ENCODE measurements around the gene PRPF4.
"Not testable (repeated sequence)": the region's sequence is repeated elsewhere in the genome, so short reads cannot be mapped to it uniquely, and the experiment has no call there.

PRPF4 gene

GRCh38 chr9:113267911-113268566 is 7.4 kb upstream of the PRPF4 start:
- DNase-seq (ENCODE audit: low read depth): no peak

GRCh38 chr9:113269355-113269754 is 6.1 kb upstream of the PRPF4 start:
- DNase-seq (ENCODE audit: low read depth): no peak

GRCh38 chr9:113269871-113270270 is 5.6 kb upstream of the PRPF4 start:
- DNase-seq (ENCODE audit: low read depth): no peak

GRCh38 chr9:113274474-113275156 is 843 bp upstream of the PRPF4 start:
- no peak for DNase-seq (ENCODE audit: low read depth)

GRCh38 chr9:113278840-113279239 is 3.4 kb downstream of the PRPF4 start:
- no peak for DNase-seq (ENCODE audit: low read depth)

- DNase-seq (ENCODE audit: low read depth): no peak
These were observed 5.9 kb downstream of the PRPF4 start for GRCh38 chr9:113281356-113281755.

GRCh38 chr9:113289091-113289490 is 13.6 kb downstream of the PRPF4 start:
- no peak for DNase-seq (ENCODE audit: low read depth)

GRCh38 chr9:113290052-113290607 is 14.7 kb downstream of the PRPF4 start:
- DNase-seq (ENCODE audit: low read depth): no peak

GRCh38 chr9:113293285-113293878 is 17.9 kb downstream of the PRPF4 start:
- DNase-seq (ENCODE audit: low read depth): no peak

- not testable (repeated sequence) for DNase-seq (ENCODE audit: low read depth)
These were observed 20.8 kb downstream of the PRPF4 start for GRCh38 chr9:113296247-113296646.

GRCh38 chr9:113296796-113297558 is 21.5 kb downstream of the PRPF4 start:
- DNase-seq (ENCODE audit: low read depth): no peak

- no peak for DNase-seq (ENCODE audit: low read depth)
These were observed 22.9 kb downstream of the PRPF4 start for GRCh38 chr9:113298311-113298710.

GRCh38 chr9:113298924-113299770 is 23.7 kb downstream of the PRPF4 start:
- no peak for DNase-seq (ENCODE audit: low read depth)

- DNase-seq (ENCODE audit: low read depth): no peak
These were observed 24.4 kb downstream of the PRPF4 start for GRCh38 chr9:113299800-113300292.

GRCh38 chr9:113301548-113301947 is 26.1 kb downstream of the PRPF4 start:
- no peak for DNase-seq (ENCODE audit: low read depth)

- no peak for DNase-seq (ENCODE audit: low read depth)
These were observed 27.4 kb downstream of the PRPF4 start, which contains the start of gene RNF183 for GRCh38 chr9:113302792-113303418. Gene RNF183, minus strand, starts transcription at chr9:113303376. Its CDS starts 5,192 bp downstream, at chr9:113298184.

GRCh38 chr9:113306566-113306965 is 31.1 kb downstream of the PRPF4 start:
- DNase-seq (ENCODE audit: low read depth): no peak

GRCh38 chr9:113307396-113307975 is 32.0 kb downstream of the PRPF4 start:
- no peak for DNase-seq (ENCODE audit: low read depth)

GRCh38 chr9:113309204-113309813 is 33.9 kb downstream of the PRPF4 start:
- DNase-seq (ENCODE audit: low read depth): no peak

- no peak for DNase-seq (ENCODE audit: low read depth)
These were observed 35.1 kb downstream of the PRPF4 start for GRCh38 chr9:113310538-113310937.

Data from stimulated activated CD8-positive, alpha-beta memory T cell treated with anti-CD3 and anti-CD28 coated beads, Interleukin-4, amount 100 ng/mL, for 24 hours (primary cell).